ENCODE results near the gene VIPR2.

VIPR2 gene

GRCh38 chr7:159147687-159148086 lies 3.0 kb upstream of the VIPR2 start:
- no peak overlapping the region for H3K27ac ChIP-seq
- TF ChIP-seq CTCF (conservative IDR thresholded peaks at IDR 0.05; ENCODE audit: low read depth, low read length) = no peak
- H3K4me2 ChIP-seq = no peak overlapping the region

GRCh38 chr7:159147246-159147645 lies 2.6 kb upstream of the VIPR2 start:
- H3K4me1 ChIP-seq (ENCODE audit: low read depth, poor library complexity, severe bottlenecking) = no peaks in the 10 kb centered on the region
- no peak overlapping the region for H3K27ac ChIP-seq
- H3K79me2 ChIP-seq (ENCODE audit: insufficient read depth, low read depth) = no peaks in the 10 kb centered on the region
- H3K9ac ChIP-seq = no peak overlapping the region
- H3K4me2 ChIP-seq = no peak overlapping the region
- H3K4me3 ChIP-seq (IDR thresholded peaks at IDR 0.05; ENCODE audit: insufficient read depth, low read depth, low read length) = no peak overlapping the region
- no peaks in the 10 kb centered on the region for H3K27me3 ChIP-seq (ENCODE audit: insufficient read depth, low read depth)
- no peaks in the 10 kb centered on the region for H4K20me1 ChIP-seq (ENCODE audit: insufficient read depth)
- no peak for TF ChIP-seq CTCF (conservative IDR thresholded peaks at IDR 0.05; ENCODE audit: low read depth, low read length)
- no peaks in the 10 kb centered on the region for H3K36me3 ChIP-seq (ENCODE audit: insufficient read depth)
- H2AFZ ChIP-seq (ENCODE audit: low read depth) = no peak overlapping the region

More at GRCh38 chr7:159147687-159148086, 3.0 kb upstream of the VIPR2 start:
- H3K27me3 ChIP-seq (ENCODE audit: insufficient read depth, low read depth) = no peaks in the 10 kb centered on the region
- no peaks in the 10 kb centered on the region for H3K79me2 ChIP-seq (ENCODE audit: insufficient read depth, low read depth)
- no peaks in the 10 kb centered on the region for H3K4me1 ChIP-seq (ENCODE audit: low read depth, poor library complexity, severe bottlenecking)
- no peaks in the 10 kb centered on the region for H4K20me1 ChIP-seq (ENCODE audit: insufficient read depth)
- H3K4me3 ChIP-seq (IDR thresholded peaks at IDR 0.05; ENCODE audit: insufficient read depth, low read depth, low read length) = no peak overlapping the region
- H3K36me3 ChIP-seq (ENCODE audit: insufficient read depth) = no peaks in the 10 kb centered on the region
- no peak overlapping the region for H3K9ac ChIP-seq
- H2AFZ ChIP-seq (ENCODE audit: low read depth) = no peak overlapping the region

GRCh38 chr7:159146084-159146858 lies 1.6 kb upstream of the VIPR2 start:
- no peak overlapping the region for H3K4me3 ChIP-seq (IDR thresholded peaks at IDR 0.05; ENCODE audit: insufficient read depth, low read depth, low read length)
- no peak overlapping the region for H3K27ac ChIP-seq
- TF ChIP-seq CTCF (conservative IDR thresholded peaks at IDR 0.05; ENCODE audit: low read depth, low read length) = no peak
- H3K79me2 ChIP-seq (ENCODE audit: insufficient read depth, low read depth) = no peaks in the 10 kb centered on the region
- no peak overlapping the region for H3K9ac ChIP-seq
- H2AFZ ChIP-seq (ENCODE audit: low read depth) = no peak overlapping the region
- H3K4me1 ChIP-seq (ENCODE audit: low read depth, poor library complexity, severe bottlenecking) = no peaks in the 10 kb centered on the region
- no peaks in the 10 kb centered on the region for H3K36me3 ChIP-seq (ENCODE audit: insufficient read depth)
- H3K27me3 ChIP-seq (ENCODE audit: insufficient read depth, low read depth) = no peaks in the 10 kb centered on the region
- H4K20me1 ChIP-seq (ENCODE audit: insufficient read depth) = no peaks in the 10 kb centered on the region
- H3K4me2 ChIP-seq = no peak overlapping the region

GRCh38 chr7:159145490-159145855 lies 806 bp upstream of the VIPR2 start:
- H3K79me2 ChIP-seq (ENCODE audit: insufficient read depth, low read depth) = no peaks in the 10 kb centered on the region
- no peak overlapping the region for H2AFZ ChIP-seq (ENCODE audit: low read depth)
- H3K4me1 ChIP-seq (ENCODE audit: low read depth, poor library complexity, severe bottlenecking) = no peaks in the 10 kb centered on the region
- TF ChIP-seq CTCF (conservative IDR thresholded peaks at IDR 0.05; ENCODE audit: low read depth, low read length) = no peak
- H3K4me3 ChIP-seq (IDR thresholded peaks at IDR 0.05; ENCODE audit: insufficient read depth, low read depth, low read length) = no peak overlapping the region
- no peak overlapping the region for H3K27ac ChIP-seq
- no peak overlapping the region for H3K9ac ChIP-seq
- H3K36me3 ChIP-seq (ENCODE audit: insufficient read depth) = no peaks in the 10 kb centered on the region
- H3K27me3 ChIP-seq (ENCODE audit: insufficient read depth, low read depth) = no peaks in the 10 kb centered on the region
- no peaks in the 10 kb centered on the region for H4K20me1 ChIP-seq (ENCODE audit: insufficient read depth)
- H3K4me2 ChIP-seq = no peak overlapping the region

All from KMS-11 (cell line).